AG04449 (cell line): ENCODE results near the gene GJB2.

Experiments
- CTCF ChIA-PET: fragments of 350-600 bp; formaldehyde crosslinking; extraction: SDS; loops from one replicate; lab custom pipeline; 2021; ENCODE audit warnings: antibody characterized with exemption; lab: Yijun Ruan, JAX
- POLR2A ChIA-PET: fragments of 400-600, 350-600 bp; formaldehyde crosslinking; extraction: SDS; loops from one replicate; lab custom pipeline; 2020; ENCODE audit warnings: antibody characterized with exemption, inconsistent platforms; lab: Yijun Ruan, JAX
- DNase-seq: peaks from one replicate; pipeline ENCODE4 v3.0.0-alpha.2; 2010; ENCODE audit warnings: low read depth, low spot score
- H3K4me3 ChIP-seq: 2 replicates; pipeline ENCODE4 v1.5.1; 2011; ENCODE audit warnings: low read depth, mild to moderate bottlenecking, control low read depth, low read length
- CTCF ChIP-seq: IDR thresholded peaks from one replicate; pipeline ENCODE4 v1.5.1; 2011; ENCODE audit warnings: mild to moderate bottlenecking, moderate library complexity, low read length, control low read depth, inconsistent platforms; ENCODE audit not compliant: insufficient read depth; ENCODE audit errors: missing control alignments

The GJB2 gene

GRCh38 chr13:20230913-20231838, 38.4 kb upstream of the GJB2 start:
- no peak overlapping the region for H3K4me3 ChIP-seq
- POLR2A ChIA-PET, result no interaction called here
- TF ChIP-seq CTCF, result no peak
- no peak for DNase-seq
- CTCF ChIA-PET, result no interaction called here

- TF ChIP-seq CTCF, result no peak
- DNase-seq, result no peak
- ChIA-PET POLR2A (interaction anchor here (0.6 kb wide), 1 partner anchor 317 kb away, joined by 3 read pairs; no protein-coding TSS in a partner anchor), CTCF (no interaction called here)
- no peak overlapping the region for H3K4me3 ChIP-seq
These were observed 35.0 kb upstream of the GJB2 start for GRCh38 chr13:20227730-20228129.

- TF ChIP-seq CTCF, result no peak
- CTCF ChIA-PET, result interaction anchor here (1.1 kb wide), 1 partner anchor 18 kb away, joined by 3 read pairs; no protein-coding TSS in a partner anchor
- H3K4me3 ChIP-seq, result no peak overlapping the region
- DNase-seq, result no peak
- POLR2A ChIA-PET, result interaction anchor here (0.6 kb wide), 1 partner anchor 318 kb away, joined by 3 read pairs; no protein-coding TSS in a partner anchor
These were observed 34.5 kb upstream of the GJB2 start for GRCh38 chr13:20227288-20227687.

GRCh38 chr13:20222553-20222952, 29.8 kb upstream of the GJB2 start:
- DNase-seq, result no peak
- ChIA-PET CTCF (no interaction called here), POLR2A (no interaction called here)
- no peak overlapping the region for H3K4me3 ChIP-seq
- no peak for TF ChIP-seq CTCF

- POLR2A ChIA-PET, result no interaction called here
- no peak for TF ChIP-seq CTCF
- DNase-seq, result no peak
- H3K4me3 ChIP-seq, result no peak overlapping the region
- CTCF ChIA-PET, result no interaction called here
These were observed 29.0 kb upstream of the GJB2 start for GRCh38 chr13:20221772-20222171.

- ChIA-PET CTCF (interaction anchor here (3.5 kb wide), 1 partner anchor 22 kb away, joined by 17 read pairs; no protein-coding TSS in a partner anchor), POLR2A (no interaction called here)
- no peak overlapping the region for H3K4me3 ChIP-seq
- DNase-seq, result no peak
- TF ChIP-seq CTCF, result no peak
These were observed 26.8 kb upstream of the GJB2 start for GRCh38 chr13:20219577-20219976.
